Central memory CD8-positive, alpha-beta T cell (primary cell): ENCODE measurements around the gene MAPK14.

Source experiments
- ATAC-seq: fragments of 150-1000 bp; cut with Tn5 transposase; replicated peaks from 2 replicates; pipeline ENCODE4 v1.10.0; 2022; ENCODE audit warnings: mild to moderate bottlenecking, moderate FRiP score, moderate number of reproducible peaks; ENCODE audit not compliant: poor library complexity, severe bottlenecking; ENCODE audit errors: extremely low read depth
- DNase-seq, 2 donors: peaks; one replicate each; pipeline ENCODE4 v3.0.0; 2021; ENCODE audit warnings: low spot score in 2 of 2
- H3K27ac Mint-ChIP-seq: one replicate; pipeline ENCODE4 v1.8.0; 2022; ENCODE audit warnings: low read depth, mild to moderate bottlenecking, moderate library complexity, mixed read lengths
- H3K27me3 Mint-ChIP-seq: one replicate; pipeline ENCODE4 v1.8.0; 2022; ENCODE audit warnings: mixed read lengths
- H3K36me3 Mint-ChIP-seq: one replicate; pipeline ENCODE4 v1.8.0; 2022; ENCODE audit warnings: mild to moderate bottlenecking, moderate library complexity, mixed read lengths; ENCODE audit not compliant: insufficient read depth
- H3K4me1 Mint-ChIP-seq: one replicate; pipeline ENCODE4 v1.8.0; 2022; ENCODE audit warnings: mixed read lengths
- H3K4me3 Mint-ChIP-seq: one replicate; pipeline ENCODE4 v1.8.0; 2022; ENCODE audit warnings: mild to moderate bottlenecking, moderate library complexity, mixed read lengths
- H3K9me3 Mint-ChIP-seq: one replicate; pipeline ENCODE4 v1.8.0; 2022; ENCODE audit warnings: mixed read lengths

MAPK14 gene

GRCh38 chr6:36116066-36116864, 88.7 kb downstream of the MAPK14 start:
- peaks cover 9% of the 10 kb centered on the region for H3K36me3 Mint-ChIP-seq

GRCh38 chr6:36116943-36117342, 89.3 kb downstream of the MAPK14 start:
- Mint-ChIP-seq H3K27me3 (no peaks in the 10 kb centered on the region), H3K4me1 (peaks cover 74% of the 10 kb centered on the region), H3K36me3 (peaks cover 11% of the 10 kb centered on the region), H3K4me3 (peak overlapping the region; percentile 24), H3K27ac (no peak overlapping the region), H3K9me3 (no peaks in the 10 kb centered on the region)
- ATAC-seq (no peak), DNase-seq (no peak)

More at GRCh38 chr6:36116066-36116864, 88.7 kb downstream of the MAPK14 start:
- H3K4me1 Mint-ChIP-seq: peaks cover 68% of the 10 kb centered on the region
- no peaks in the 10 kb centered on the region for H3K9me3 Mint-ChIP-seq
- H3K27me3 Mint-ChIP-seq: no peaks in the 10 kb centered on the region
- DNase-seq (no peak), ATAC-seq (no peak)
- H3K27ac Mint-ChIP-seq: no peak overlapping the region
- peak overlapping the region; percentile 24 for H3K4me3 Mint-ChIP-seq

GRCh38 chr6:36117658-36118549, 90.3 kb downstream of the MAPK14 start:
- H3K4me3 Mint-ChIP-seq: peak overlapping the region; percentile 19
- peak overlapping the region; percentile 99 for H3K27ac Mint-ChIP-seq
- H3K27me3 Mint-ChIP-seq: no peaks in the 10 kb centered on the region
- ATAC-seq (no peak), DNase-seq (no peak)
- H3K9me3 Mint-ChIP-seq: no peaks in the 10 kb centered on the region
- peaks cover 13% of the 10 kb centered on the region for H3K36me3 Mint-ChIP-seq
- H3K4me1 Mint-ChIP-seq: peaks cover 84% of the 10 kb centered on the region

GRCh38 chr6:36118550-36119107, 91.0 kb downstream of the MAPK14 start:
- H3K36me3 Mint-ChIP-seq: peaks cover 16% of the 10 kb centered on the region
- peaks cover 89% of the 10 kb centered on the region for H3K4me1 Mint-ChIP-seq
- H3K27ac Mint-ChIP-seq: peak overlapping the region; percentile 99
- peak overlapping the region; percentile 19 for H3K4me3 Mint-ChIP-seq
- ATAC-seq (peak; percentile 70), DNase-seq (peak; percentile 45 to 68)
- H3K9me3 Mint-ChIP-seq: no peaks in the 10 kb centered on the region
- no peaks in the 10 kb centered on the region for H3K27me3 Mint-ChIP-seq

- ATAC-seq (no peak), DNase-seq (no peak)
- peaks cover 22% of the 10 kb centered on the region for H3K36me3 Mint-ChIP-seq
- peak overlapping the region; percentile 19 for H3K4me3 Mint-ChIP-seq
- H3K27ac Mint-ChIP-seq: peak overlapping the region; percentile 99
- H3K27me3 Mint-ChIP-seq: no peaks in the 10 kb centered on the region
- H3K4me1 Mint-ChIP-seq: peaks cover 89% of the 10 kb centered on the region
- no peaks in the 10 kb centered on the region for H3K9me3 Mint-ChIP-seq
Observed at GRCh38 chr6:36119209-36119608, 91.6 kb downstream of the MAPK14 start.

GRCh38 chr6:36120018-36120417, 92.4 kb downstream of the MAPK14 start:
- Mint-ChIP-seq H3K27ac (peak overlapping the region; percentile 99), H3K4me1 (peaks cover 92% of the 10 kb centered on the region), H3K9me3 (no peaks in the 10 kb centered on the region), H3K27me3 (no peaks in the 10 kb centered on the region), H3K36me3 (peaks cover 22% of the 10 kb centered on the region), H3K4me3 (peak overlapping the region; percentile 95)
- DNase-seq: no peak
- ATAC-seq: no peak

- Mint-ChIP-seq H3K9me3 (no peaks in the 10 kb centered on the region), H3K4me3 (peak overlapping the region; percentile 95), H3K27me3 (no peaks in the 10 kb centered on the region), H3K27ac (peak overlapping the region; percentile 99), H3K4me1 (peaks cover 93% of the 10 kb centered on the region), H3K36me3 (peaks cover 22% of the 10 kb centered on the region)
- ATAC-seq (peak; percentile 73), DNase-seq (peak; percentile 39 to 64)
Observed at GRCh38 chr6:36120539-36120938, 92.9 kb downstream of the MAPK14 start.

GRCh38 chr6:36120979-36121786, 93.6 kb downstream of the MAPK14 start:
- Mint-ChIP-seq H3K27ac (peak overlapping the region; percentile 99), H3K27me3 (no peaks in the 10 kb centered on the region), H3K9me3 (no peaks in the 10 kb centered on the region), H3K4me3 (peak overlapping the region; percentile 95), H3K36me3 (peaks cover 23% of the 10 kb centered on the region), H3K4me1 (peaks cover 94% of the 10 kb centered on the region)
- DNase-seq (no peak), ATAC-seq (peak; percentile 26)

GRCh38 chr6:36121787-36122494, 94.3 kb downstream of the MAPK14 start:
- Mint-ChIP-seq H3K27me3 (no peaks in the 10 kb centered on the region), H3K27ac (peak overlapping the region; percentile 99), H3K9me3 (no peaks in the 10 kb centered on the region), H3K4me3 (peak overlapping the region; percentile 95), H3K4me1 (peaks cover 95% of the 10 kb centered on the region), H3K36me3 (peaks cover 24% of the 10 kb centered on the region)
- DNase-seq (no peak), ATAC-seq (no peak)

- Mint-ChIP-seq H3K36me3 (peaks cover 24% of the 10 kb centered on the region), H3K9me3 (no peaks in the 10 kb centered on the region), H3K4me3 (peak overlapping the region; percentile 51), H3K27me3 (no peaks in the 10 kb centered on the region), H3K4me1 (peaks cover 90% of the 10 kb centered on the region), H3K27ac (peak overlapping the region; percentile 61)
- DNase-seq (no peak), ATAC-seq (no peak)
Observed at GRCh38 chr6:36122495-36123269, 95.1 kb downstream of the MAPK14 start.
